C4-2B (cell line): ENCODE results near the gene PDZD2.

Experiments
- CTCF ChIP-seq: fragments of 450-650 bp; conservative IDR thresholded peaks from 2 replicates; pipeline ENCODE4 v1.5.1; 2017; ENCODE audit warnings: mild to moderate bottlenecking
- ZFX ChIP-seq: fragments of 450-650 bp; IDR thresholded peaks from 2 replicates; pipeline ENCODE4 v1.6.1; 2017

GRCh38 chr5:31999470-31999869 is 360.5 kb downstream of the PDZD2 start:
- no peak for TF ChIP-seq CTCF
- TF ChIP-seq ZFX, result no peak
